BJ (cell line): ENCODE results near the gene RASGRF2. TPM values are rescaled to one million over a fixed set of nuclear protein-coding genes. Genes with fewer than 3 reads are reported as not detected.
"Not testable (repeated sequence)": the region's sequence is repeated elsewhere in the genome, so short reads cannot be mapped to it uniquely, and the experiment has no call there.

Experiments
- CTCF ChIA-PET: fragments of 350-600 bp; formaldehyde crosslinking; extraction: SDS; loops from one replicate; lab custom pipeline; 2021; ENCODE audit warnings: antibody characterized with exemption, inconsistent platforms; lab: Yijun Ruan, JAX
- POLR2A ChIA-PET: fragments of 300-600 bp; sonication (Branson Sonifier 250); formaldehyde crosslinking; extraction: SDS; loops from one replicate; lab custom pipeline; 2021; ENCODE audit warnings: antibody characterized with exemption; lab: Charles Lee
- DNase-seq: peaks from one replicate; pipeline ENCODE4 v3.0.0-alpha.2; 2011; ENCODE audit warnings: low read depth
- H3K27me3 ChIP-seq: 2 replicates; pipeline ENCODE4 v1.6.0; 2011; ENCODE audit warnings: low read length; ENCODE audit not compliant: control insufficient read depth, insufficient read depth
- H3K36me3 ChIP-seq: 2 replicates; pipeline ENCODE4 v1.5.1; 2011; ENCODE audit warnings: low read length; ENCODE audit not compliant: control insufficient read depth, insufficient read depth
- H3K4me3 ChIP-seq: 2 replicates; pipeline ENCODE4 v1.5.1; 2011; ENCODE audit warnings: low read depth, mild to moderate bottlenecking, control low read depth, low read length
- polyA plus RNA-seq: library from polyadenylated mRNA; depleted of rRNA; stranded (reverse); fragments of >200 nt; gene quantifications from 2 replicates; pipeline ENCODE4 v1.2.3, GENCODE V29; 2011
- TF ChIP-seq, protein P1 (sequence below): IDR thresholded peaks from 2 replicates; pipeline ENCODE4 v1.5.1; 2011; ENCODE audit warnings: low read depth, mild to moderate bottlenecking, control low read depth, inconsistent platforms, low read length, moderate library complexity; ENCODE audit not compliant: insufficient read depth

RASGRF2 gene
- polyA plus RNA-seq, 1 experiment, result 0.85 TPM

DNA sequence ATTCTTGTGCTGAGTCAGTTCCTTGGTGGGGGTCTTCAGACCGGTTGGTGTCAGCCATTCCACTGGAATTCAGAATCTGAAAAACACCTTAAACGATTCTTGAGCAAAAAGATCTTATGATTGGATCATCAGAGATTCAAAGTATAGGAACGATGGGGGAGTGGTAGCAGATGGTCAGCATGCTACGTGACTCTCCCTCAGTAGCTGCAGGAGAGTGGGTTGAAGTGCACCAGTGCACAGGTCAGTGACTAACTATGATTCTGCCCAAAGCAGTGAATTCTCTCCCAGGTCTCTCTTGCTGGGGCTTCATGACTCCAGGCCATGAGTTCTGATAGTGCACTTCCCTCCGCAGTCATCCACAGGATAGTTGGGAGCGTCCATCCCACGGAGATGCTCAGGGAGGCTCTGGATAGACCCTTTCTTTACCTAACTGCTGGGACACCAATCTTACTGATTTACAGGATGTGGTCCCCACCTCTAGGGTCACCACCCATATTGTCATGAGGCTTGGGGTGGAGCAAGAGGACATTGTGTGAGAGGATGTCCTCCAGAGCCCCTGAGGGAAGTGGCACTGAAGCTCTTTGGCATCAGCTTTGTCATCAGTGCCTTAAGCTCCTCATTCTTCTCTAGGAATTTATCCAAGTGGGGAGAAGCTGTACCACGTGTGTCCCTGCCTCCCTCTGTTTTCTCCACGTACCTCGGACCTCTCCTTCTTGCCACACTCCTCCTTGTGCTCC is 62.0 kb downstream of the RASGRF2 start:
- Histone ChIP-seq H3K27me3 (no peaks in the 10 kb centered on the region), H3K36me3 (no peaks in the 10 kb centered on the region), H3K4me3 (no peak overlapping the region)
- TF ChIP-seq, protein P1, sequence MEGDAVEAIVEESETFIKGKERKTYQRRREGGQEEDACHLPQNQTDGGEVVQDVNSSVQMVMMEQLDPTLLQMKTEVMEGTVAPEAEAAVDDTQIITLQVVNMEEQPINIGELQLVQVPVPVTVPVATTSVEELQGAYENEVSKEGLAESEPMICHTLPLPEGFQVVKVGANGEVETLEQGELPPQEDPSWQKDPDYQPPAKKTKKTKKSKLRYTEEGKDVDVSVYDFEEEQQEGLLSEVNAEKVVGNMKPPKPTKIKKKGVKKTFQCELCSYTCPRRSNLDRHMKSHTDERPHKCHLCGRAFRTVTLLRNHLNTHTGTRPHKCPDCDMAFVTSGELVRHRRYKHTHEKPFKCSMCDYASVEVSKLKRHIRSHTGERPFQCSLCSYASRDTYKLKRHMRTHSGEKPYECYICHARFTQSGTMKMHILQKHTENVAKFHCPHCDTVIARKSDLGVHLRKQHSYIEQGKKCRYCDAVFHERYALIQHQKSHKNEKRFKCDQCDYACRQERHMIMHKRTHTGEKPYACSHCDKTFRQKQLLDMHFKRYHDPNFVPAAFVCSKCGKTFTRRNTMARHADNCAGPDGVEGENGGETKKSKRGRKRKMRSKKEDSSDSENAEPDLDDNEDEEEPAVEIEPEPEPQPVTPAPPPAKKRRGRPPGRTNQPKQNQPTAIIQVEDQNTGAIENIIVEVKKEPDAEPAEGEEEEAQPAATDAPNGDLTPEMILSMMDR, result no peak
- DNase-seq, result no peak
- POLR2A ChIA-PET, result no interaction called here
- CTCF ChIA-PET, result no interaction called here

DNA sequence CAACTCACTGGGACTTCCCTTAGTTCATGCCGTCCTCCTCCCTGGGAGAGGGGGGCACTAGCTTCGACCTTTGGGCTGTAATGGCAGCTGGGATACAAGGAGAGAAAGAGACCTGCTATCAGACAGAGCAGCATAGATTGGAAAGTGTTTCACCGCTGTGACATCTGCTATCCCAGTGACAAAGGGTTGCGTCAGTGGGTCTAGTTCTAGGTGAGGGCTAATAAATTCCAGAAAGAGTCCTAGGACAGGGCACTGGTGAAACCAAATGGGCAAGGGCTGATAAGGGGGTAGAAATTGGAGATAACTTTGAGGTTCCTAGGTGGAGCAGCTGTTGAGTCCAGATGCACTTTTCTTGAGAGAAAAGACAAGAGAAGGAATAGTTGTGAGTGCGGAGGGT is 62.5 kb downstream of the RASGRF2 start:
- Histone ChIP-seq H3K4me3 (no peak overlapping the region), H3K27me3 (no peaks in the 10 kb centered on the region), H3K36me3 (no peaks in the 10 kb centered on the region)
- no peak for DNase-seq
- TF ChIP-seq, protein P1, result no peak
- POLR2A ChIA-PET, result no interaction called here
- CTCF ChIA-PET, result no interaction called here

DNA sequence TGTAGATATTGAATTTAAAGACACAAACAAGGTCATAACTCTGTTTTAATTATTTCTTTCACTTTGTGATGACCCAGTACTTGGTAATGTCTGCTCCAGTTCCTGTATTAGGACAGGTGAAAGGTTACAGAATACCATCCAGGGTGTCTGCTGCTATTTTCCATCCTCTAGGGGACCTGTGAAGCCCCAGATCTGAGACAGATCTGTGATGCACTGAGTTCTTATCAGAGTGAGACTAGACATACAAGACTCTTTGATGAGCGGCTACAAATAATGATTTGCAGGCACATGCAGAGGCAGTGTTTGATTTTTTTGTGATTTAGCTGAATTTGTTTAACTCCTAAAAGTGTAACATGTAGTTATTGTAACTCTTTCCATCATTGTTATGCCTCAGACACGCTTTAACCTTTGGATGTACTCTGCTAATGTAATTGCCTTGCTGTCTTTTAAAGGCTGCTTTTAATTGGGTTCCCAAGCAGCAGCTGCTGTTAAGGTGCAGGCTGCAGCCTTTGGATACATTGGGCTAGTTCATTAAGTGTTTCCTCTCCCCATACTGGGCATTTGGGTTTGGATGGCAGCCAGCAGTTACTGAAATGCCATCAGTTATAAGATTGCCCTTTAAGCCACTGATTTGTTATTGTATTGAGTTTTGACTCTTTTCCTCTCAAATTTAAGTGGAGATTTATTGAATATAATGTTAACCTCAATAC is 63.3 kb downstream of the RASGRF2 start:
- Histone ChIP-seq H3K36me3 (no peaks in the 10 kb centered on the region), H3K4me3 (no peak overlapping the region), H3K27me3 (no peaks in the 10 kb centered on the region)
- POLR2A ChIA-PET, result no interaction called here
- CTCF ChIA-PET, result no interaction called here
- TF ChIP-seq, protein P1, result no peak
- no peak for DNase-seq

DNA sequence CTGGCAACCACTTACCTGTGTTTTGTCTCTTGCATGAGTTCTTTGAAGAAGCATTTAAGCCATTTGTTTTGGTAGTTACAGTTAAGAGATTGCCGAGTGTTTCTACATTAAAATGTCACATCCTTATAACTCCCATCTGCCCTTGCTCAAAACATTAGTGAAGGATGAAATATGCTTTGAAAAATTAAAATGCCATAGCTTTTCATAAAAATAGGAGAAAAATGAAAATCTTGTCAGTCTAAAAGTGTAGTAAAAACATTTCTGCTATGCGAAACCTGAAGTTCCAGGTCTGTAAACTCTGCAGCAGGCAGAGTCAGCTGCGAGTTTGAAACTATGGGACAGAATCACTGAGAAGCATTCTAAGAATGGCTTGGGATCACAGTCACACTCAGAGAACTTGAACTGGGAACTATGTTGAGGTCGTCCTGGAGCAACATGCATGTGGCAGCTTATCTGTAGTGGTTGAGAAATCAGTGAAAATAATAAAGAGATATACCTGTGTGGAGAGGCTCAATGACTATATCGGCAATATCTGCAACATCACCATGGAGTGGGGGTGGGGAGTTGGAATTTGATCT is 67.4 kb downstream of the RASGRF2 start:
- no peak for DNase-seq
- ChIA-PET POLR2A (no interaction called here), CTCF (interaction anchor here (1.4 kb wide), 1 partner anchor 10 kb away, joined by 3 read pairs; no protein-coding TSS in a partner anchor)
- H3K4me3 ChIP-seq, result no peak overlapping the region
- TF ChIP-seq, protein P1, result no peak
- H3K27me3 ChIP-seq, result no peaks in the 10 kb centered on the region
- H3K36me3 ChIP-seq, result no peaks in the 10 kb centered on the region

DNA sequence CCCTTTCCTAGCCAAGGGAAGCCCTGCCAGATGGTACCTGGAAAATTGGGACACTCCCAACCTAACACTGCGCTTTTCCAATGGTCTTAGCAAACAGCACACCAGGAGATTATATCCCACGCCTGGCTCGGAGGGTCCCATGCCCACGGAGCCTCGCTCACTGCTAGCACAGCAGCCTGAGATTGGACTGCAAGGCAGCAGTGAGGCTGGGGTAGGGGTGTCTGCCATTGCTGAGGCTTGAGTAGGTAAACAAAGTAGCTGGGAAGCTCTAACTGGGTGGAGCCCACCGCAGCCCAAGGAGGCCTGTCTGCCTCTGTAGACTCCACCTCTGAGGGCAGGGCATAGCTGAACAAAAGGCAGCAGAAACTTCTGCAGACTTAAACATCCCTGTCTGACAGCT is 68.7 kb downstream of the RASGRF2 start:
- H3K4me3 ChIP-seq, CTCF ChIA-PET, POLR2A ChIA-PET: not testable (repeated sequence)

DNA sequence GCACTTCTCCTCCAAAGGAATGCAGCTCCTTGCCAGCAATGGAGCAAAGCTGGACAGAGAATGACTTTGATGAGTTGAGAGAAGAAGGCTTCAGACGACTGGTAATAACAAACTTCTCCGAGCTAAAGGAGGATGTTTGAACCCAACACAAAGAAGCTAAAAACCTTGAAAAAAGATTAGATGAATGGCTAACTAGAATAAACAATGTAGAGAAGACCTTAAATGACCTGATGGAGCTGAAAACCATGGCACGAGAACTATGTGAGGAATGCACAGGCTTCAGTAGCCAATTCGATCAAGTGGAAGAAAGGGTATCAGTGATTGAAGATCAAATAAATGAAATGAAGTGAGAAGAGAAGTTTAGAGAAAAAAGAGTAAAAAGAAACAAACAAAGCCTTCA is 69.6 kb downstream of the RASGRF2 start:
- H3K4me3 ChIP-seq, H3K27me3 ChIP-seq, CTCF ChIA-PET, DNase-seq, POLR2A ChIA-PET, H3K36me3 ChIP-seq: not testable (repeated sequence)

More for the DNA sequence above, 68.7 kb downstream of the RASGRF2 start:
- not testable (repeated sequence) for H3K36me3 ChIP-seq, H3K27me3 ChIP-seq, DNase-seq

DNA sequence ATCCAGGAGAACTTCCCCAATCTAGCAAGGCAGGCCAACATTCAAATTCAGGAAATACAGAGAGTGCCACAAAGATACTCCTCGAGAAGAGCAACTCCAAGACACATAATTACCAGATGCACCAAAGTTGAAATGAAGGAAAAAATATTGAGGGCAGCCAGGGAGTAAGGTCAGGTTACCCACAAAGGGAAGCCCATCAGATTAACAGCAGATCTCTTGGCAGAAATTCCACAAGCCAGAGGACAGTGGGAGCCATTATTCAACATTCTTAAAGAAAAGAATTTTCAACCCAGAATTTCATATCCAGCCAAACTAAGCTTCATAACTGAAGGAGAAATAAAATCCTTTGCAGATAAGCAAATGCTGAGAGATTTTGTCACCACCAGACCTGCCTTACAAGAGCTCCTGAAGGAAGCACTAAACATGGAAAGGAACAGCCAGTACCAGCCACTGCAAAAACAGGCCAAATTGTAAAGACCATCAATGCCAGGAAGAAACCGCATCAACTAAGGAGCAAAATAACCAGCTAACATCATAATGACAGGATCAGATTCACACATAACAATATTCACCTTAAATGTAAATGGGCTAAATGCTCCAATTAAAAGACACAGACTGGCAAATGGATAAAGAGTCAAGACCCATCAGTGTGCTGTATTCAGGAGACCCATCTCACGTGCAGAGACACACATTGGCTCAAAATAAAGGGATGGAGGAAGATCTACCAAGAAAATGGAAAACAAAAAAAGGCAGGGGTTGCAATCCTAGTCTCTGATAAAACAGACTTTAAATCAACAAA is 70.3 kb downstream of the RASGRF2 start:
- POLR2A ChIA-PET, H3K36me3 ChIP-seq, CTCF ChIA-PET: not testable (repeated sequence)

More for the DNA sequence above, 70.3 kb downstream of the RASGRF2 start:
- not testable (repeated sequence) for H3K4me3 ChIP-seq, H3K27me3 ChIP-seq, DNase-seq
